GM18520 (cell line): Measurements from ENCODE around the gene HCN2.
"Not testable (repeated sequence)": the region's sequence is repeated elsewhere in the genome, so short reads cannot be mapped to it uniquely, and the experiment has no call there.

Experiments
- ATAC-seq: cut with Tn5 transposase; IDR thresholded peaks from one replicate; pipeline ENCODE4 v1.9.1; 2021; ENCODE audit not compliant: unreplicated experiment

The HCN2 gene

DNA sequence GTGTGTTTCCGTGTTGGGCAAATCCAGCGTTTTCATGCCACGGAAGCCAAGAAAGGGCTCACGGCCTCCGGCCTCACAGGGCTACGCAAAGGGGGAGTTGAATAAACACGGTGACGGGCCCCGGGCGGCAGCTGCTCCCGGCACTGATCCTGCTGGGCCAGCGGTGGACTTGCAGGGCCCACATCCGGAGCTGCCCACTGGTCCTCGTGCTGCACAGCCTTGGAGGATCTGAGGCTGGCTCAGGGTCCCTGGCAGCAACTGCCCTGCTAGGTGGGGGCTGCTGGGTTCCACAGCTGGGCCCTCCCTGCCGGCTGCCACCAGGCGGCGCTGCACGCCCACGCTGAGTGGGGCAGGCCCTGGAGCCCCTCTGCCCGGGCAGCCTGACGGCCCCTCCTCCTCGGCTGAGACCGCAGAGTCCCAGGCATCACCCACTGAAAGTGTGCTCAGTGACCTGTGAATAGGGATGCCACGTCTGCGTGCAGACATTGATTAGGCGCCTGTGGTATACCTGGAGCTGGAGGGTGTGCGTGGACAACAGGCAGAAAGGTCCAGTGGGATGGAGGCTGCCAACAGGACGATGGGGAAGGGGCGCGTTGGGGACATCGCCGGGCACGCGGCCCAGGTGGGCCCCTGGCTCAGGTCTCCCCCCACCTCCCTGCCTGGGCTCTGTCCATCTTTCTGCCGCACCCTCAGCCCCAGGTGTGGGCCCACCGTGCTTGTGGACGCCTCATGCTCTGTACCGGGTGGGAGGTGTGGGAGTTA is 5.3 kb upstream of the HCN2 start:
- no peak for ATAC-seq

DNA sequence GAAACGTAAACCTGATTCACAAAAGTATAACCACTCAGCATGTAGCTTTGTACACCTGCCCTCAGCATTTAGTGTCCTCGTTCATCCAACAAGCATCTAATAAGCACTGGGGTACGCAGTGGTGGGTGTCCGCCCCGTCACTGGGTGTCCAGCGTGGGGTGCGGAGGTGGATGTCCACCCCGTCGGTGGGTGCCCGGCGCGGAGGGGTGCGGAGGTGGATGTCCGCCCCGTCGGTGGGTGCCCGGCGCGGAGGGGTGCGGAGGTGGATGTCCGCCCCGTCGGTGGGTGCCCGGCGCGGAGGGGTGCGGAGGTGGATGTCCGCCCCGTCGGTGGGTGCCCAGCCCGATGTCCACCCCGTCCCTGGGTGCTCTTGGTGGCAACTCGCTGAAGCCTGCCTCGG is 4.5 kb upstream of the HCN2 start:
- not testable (repeated sequence) for ATAC-seq

DNA sequence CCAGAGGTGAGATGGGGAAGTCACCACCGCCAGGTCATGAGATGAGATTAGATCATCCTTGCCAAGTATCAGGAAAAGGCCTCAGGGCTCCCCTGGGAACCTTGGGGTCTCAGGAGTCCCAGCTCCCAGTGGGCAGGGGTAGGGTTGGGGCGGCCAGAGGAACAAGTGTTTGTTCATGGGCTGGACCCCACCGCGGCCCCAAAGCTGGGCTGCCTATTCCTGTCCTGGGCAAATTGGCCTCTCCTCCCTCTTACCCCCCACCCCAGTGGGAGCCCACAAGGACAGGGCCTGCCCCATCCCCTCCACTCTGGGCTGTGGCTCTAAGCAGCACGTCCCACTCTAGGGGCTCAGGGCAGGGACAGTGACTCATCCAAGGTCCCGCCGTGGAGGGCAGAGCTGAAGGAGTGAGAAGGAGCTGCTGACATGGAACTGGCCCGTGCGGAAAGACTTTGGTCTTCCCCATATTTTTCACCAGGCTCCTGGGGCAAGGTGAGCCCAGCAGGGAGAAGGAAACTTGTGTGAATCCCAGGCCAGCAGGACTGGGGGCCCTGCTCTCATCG is 4.0 kb upstream of the HCN2 start:
- ATAC-seq, result no peak

DNA sequence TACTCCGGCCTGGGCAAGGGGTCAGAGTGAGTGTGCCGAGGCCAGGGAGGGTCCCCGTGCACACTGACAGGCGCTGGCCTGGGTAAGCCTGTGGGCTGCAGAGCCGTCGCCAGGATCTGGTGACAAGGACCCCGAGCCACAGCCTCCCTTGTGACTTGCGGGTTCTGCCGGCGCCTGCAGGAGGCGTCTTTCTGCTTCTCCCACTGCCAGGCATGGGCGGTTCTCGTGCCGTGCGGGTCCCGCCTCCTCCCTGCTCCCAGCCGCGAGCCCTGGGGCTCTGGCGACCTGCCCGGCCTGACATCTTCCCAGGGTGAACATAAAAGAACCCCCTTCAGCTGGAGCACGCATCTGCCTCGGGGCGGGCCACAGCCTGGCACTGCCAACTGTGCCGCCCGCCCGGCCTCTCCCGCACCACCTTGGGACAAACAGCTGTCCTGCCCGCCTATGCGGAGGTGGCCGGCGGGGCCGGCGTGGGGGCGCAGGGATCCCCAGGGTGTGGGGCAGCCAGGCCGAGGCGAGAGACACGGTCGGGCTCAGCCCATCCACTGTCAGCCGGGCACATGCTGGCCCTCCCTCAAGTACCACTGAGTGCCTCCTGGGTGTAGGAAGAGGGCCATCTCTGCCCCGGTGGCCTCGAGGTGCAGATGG is 1.5 kb upstream of the HCN2 start:
- ATAC-seq, result no peak

- no peak for ATAC-seq
Observed at GRCh38 chr19:588741-589692, 664 bp upstream of the HCN2 start.

GRCh38 chr19:590396-590745 is 690 bp downstream of the HCN2 start:
- ATAC-seq, result no peak

- ATAC-seq, result no peak
Observed at GRCh38 chr19:590750-591098, 1.0 kb downstream of the HCN2 start.

- no peak for ATAC-seq
Observed at GRCh38 chr19:591099-591958, 1.6 kb downstream of the HCN2 start.

- ATAC-seq, result no peak
Observed at GRCh38 chr19:592101-592500, 2.4 kb downstream of the HCN2 start.

DNA sequence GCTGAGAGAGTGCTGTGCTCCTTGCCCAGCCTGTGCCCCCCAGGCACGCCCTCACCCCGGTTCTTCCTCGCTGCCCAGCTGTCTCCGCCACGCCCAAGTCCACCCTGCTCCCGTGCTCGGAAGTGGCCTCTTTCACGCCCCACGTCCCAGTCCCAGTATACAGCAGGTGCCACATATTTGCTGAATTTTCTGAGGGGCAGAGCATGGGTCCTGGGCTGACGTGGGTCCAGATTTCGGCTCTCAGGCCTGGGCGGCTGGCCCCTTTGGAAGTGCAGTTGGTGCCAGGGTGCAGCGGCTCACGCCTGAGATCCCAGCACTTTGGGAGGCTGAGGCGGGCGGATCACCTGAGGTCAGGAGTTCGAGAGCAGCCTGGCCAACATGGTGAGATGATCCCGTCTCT is 3.4 kb downstream of the HCN2 start:
- no peak for ATAC-seq

DNA sequence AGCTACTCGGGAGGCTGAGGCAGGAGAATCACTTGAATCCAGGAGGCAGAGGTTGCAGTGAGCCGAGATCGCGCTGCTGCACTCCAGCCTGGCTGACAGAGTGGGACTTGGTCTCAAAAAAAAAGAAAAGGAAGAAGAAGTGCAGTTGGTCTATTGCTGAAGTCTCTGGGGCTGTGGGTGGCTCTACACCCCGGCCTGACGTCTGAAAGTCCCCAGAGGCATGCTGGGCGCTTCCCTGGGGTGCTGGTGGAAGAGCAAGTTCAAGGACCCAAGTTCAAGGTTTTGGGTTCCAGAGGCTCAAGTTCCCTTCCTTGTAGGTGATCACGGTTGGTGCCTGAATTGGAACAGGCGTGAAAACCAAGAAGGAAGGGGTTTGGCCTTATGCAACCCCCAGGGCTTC is 3.8 kb downstream of the HCN2 start:
- ATAC-seq, result no peak

GRCh38 chr19:594265-594870 is 4.7 kb downstream of the HCN2 start:
- no peak for ATAC-seq

GRCh38 chr19:595326-596262 is 5.9 kb downstream of the HCN2 start:
- ATAC-seq, result no peak

DNA sequence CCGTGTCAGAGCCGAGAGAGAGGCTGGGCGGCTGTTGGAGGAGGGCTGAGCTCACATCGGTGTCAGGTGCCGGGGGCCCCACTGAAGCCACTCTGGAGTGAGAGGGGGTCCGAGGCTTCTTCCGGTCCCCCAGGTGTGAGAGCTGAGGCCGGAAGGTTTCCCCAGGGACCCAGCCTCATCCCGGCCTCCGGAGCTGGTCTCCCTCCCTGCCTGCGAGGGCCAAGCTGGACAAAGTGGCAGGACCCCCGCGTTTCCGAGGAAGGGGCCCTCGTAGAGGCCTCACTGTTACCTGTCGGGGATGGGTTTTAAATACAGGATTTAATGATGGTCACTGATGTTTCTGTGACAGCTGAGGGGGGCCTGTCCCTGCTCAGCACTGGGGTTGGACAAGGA is 6.6 kb downstream of the HCN2 start:
- ATAC-seq, result no peak

DNA sequence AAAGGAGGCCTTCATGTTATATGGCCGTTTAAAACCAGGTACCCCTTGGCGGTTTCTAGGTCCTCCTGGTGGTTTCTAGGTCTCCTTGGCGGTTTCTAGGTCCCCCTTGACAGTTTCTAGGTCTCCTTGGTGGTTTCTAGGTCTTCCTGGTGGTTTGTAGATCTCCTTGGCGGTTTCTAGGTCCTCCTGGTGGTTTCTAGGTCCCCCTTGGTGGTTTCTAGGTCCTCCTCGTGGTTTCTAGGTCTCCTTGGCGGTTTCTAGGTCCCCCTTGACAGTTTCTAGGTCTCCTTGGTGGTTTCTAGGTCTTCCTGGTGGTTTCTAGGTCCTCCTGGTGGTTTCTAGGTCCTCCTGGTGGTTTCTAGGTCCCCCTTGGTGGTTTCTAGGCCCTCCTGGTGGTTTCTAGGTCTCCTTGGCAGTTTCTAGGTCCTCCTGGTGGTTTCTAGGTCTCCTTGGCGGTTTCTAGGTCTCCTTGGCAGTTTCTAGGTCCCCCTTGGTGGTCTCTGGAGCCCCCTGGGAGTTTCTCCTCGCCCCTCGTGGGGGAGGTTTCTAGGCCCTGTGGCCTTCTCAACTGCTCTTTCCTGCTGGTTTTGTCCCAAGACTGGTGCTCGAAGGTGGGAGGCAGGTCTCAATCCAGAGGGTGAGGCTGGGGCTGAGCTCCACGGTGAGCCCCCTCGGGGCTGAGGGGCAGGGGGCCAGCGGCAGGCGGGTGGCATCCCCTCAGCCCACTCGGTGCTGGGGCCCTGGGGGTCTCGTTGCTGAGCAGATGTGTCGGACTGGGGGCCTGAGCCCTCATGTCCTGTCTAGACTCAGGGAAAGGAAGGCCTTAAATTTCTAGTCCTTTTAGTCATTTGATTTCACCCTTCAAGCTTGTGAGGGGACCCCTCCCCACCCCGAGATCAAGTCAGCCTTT is 8.0 kb downstream of the HCN2 start:
- ATAC-seq, result no peak

- ATAC-seq, result no peak
Observed at GRCh38 chr19:601310-601709, 11.6 kb downstream of the HCN2 start.

GRCh38 chr19:601790-602189 is 12.1 kb downstream of the HCN2 start:
- ATAC-seq, result no peak
